Loucy (cell line): ENCODE data around the gene NADSYN1.

ENCODE experiments used
- H2AFZ ChIP-seq: fragments of 200-600 bp; sonication (generic); 2 replicates; pipeline ENCODE4 v1.6.0; 2016; ENCODE audit warnings: antibody characterized with exemption, mild to moderate bottlenecking, low read length, moderate library complexity
- H3F3A ChIP-seq: fragments of 200-600 bp; 2 replicates; pipeline ENCODE4 v1.6.0; 2016; ENCODE audit warnings: antibody characterized with exemption, low read depth, mild to moderate bottlenecking
- H3K27me3 ChIP-seq: fragments of 200-600 bp; sonication (generic); 2 replicates; pipeline ENCODE4 v1.6.1; 2014; ENCODE audit warnings: low read length, mild to moderate bottlenecking; ENCODE audit not compliant: insufficient read depth, poor library complexity, severe bottlenecking
- H3K36me3 ChIP-seq: fragments of 200-600 bp; sonication (generic); 2 replicates; pipeline ENCODE4 v1.6.1; 2016; ENCODE audit warnings: low read length; ENCODE audit not compliant: insufficient read depth
- H3K4me1 ChIP-seq: fragments of 200-600 bp; sonication (generic); 2 replicates; pipeline ENCODE4 v1.5.1; 2014; ENCODE audit warnings: low read length, mild to moderate bottlenecking; ENCODE audit not compliant: insufficient read depth, poor library complexity, severe bottlenecking
- H3K4me2 ChIP-seq: fragments of 200-600 bp; sonication (generic); 2 replicates; pipeline ENCODE4 v1.6.0; 2014; ENCODE audit warnings: antibody characterized with exemption, low read length, low read depth, mild to moderate bottlenecking; ENCODE audit not compliant: poor library complexity, severe bottlenecking
- H3K4me3 ChIP-seq: fragments of 200-600 bp; sonication (generic); 2 replicates; pipeline ENCODE4 v1.5.1; 2014; ENCODE audit warnings: low read length, mild to moderate bottlenecking, mixed read lengths; ENCODE audit not compliant: poor library complexity, severe bottlenecking
- H3K79me2 ChIP-seq: fragments of 200-600 bp; sonication (generic); 2 replicates; pipeline ENCODE4 v1.6.1; 2014; ENCODE audit warnings: low read length; ENCODE audit not compliant: insufficient read depth
- H3K9ac ChIP-seq: fragments of 200-600 bp; sonication (generic); 2 replicates; pipeline ENCODE4 v1.6.0; 2014; ENCODE audit warnings: mild to moderate bottlenecking, low read depth, low read length, moderate library complexity; ENCODE audit not compliant: poor library complexity, severe bottlenecking
- H3K9me2 ChIP-seq: fragments of 200-600 bp; sonication (generic); replicated peaks from 2 replicates; pipeline ENCODE4 v1.6.1; 2016; ENCODE audit warnings: low read depth, low read length, mixed read lengths
- H3K9me3 ChIP-seq: fragments of 200-600 bp; sonication (generic); 2 replicates; pipeline ENCODE4 v1.6.1; 2014; ENCODE audit warnings: mild to moderate bottlenecking, antibody characterized with exemption, low read length, low read depth; ENCODE audit not compliant: insufficient read depth
- H4K20me1 ChIP-seq: fragments of 200-600 bp; sonication (generic); 2 replicates; pipeline ENCODE4 v1.6.0; 2014; ENCODE audit warnings: antibody characterized with exemption, low read length, mild to moderate bottlenecking; ENCODE audit not compliant: insufficient read depth, poor library complexity, severe bottlenecking
- CTCF ChIP-seq: fragments of 200-600 bp; sonication (generic); conservative IDR thresholded peaks from 2 replicates; pipeline ENCODE4 v1.5.1; 2014; ENCODE audit warnings: mild to moderate bottlenecking, antibody characterized with exemption, low read length
- EZH2phosphoT487 ChIP-seq: fragments of 200-600 bp; IDR thresholded peaks from 2 replicates; pipeline ENCODE4 v1.6.1; 2018; ENCODE audit warnings: antibody characterized with exemption, mild to moderate bottlenecking, moderate library complexity, borderline replicate concordance

NADSYN1 gene

GRCh38 chr11:71495286-71496230 lies 42.6 kb downstream of the NADSYN1 start:
- H3K4me1 ChIP-seq, result no peaks in the 10 kb centered on the region
- no peak overlapping the region for H2AFZ ChIP-seq
- no peaks in the 10 kb centered on the region for H3K27me3 ChIP-seq
- H3K4me3 ChIP-seq, result no peak overlapping the region
- H3K4me2 ChIP-seq, result no peak overlapping the region
- no peaks in the 10 kb centered on the region for H4K20me1 ChIP-seq
- no peak overlapping the region for H3K9ac ChIP-seq
- H3K36me3 ChIP-seq, result peaks cover 77% of the 10 kb centered on the region; the same call in 1 of the 2 replicates
- TF ChIP-seq CTCF, result no peak
- no peak for TF ChIP-seq EZH2phosphoT487
- no peaks in the 10 kb centered on the region for H3K9me3 ChIP-seq
- no peaks in the 10 kb centered on the region for H3K9me2 ChIP-seq
- H3F3A ChIP-seq, result no peaks in the 10 kb centered on the region
- no peaks in the 10 kb centered on the region for H3K79me2 ChIP-seq

- Histone ChIP-seq H3K9ac (no peak overlapping the region), H3K4me3 (no peak overlapping the region), H3K79me2 (no peaks in the 10 kb centered on the region), H3K4me1 (no peaks in the 10 kb centered on the region), H2AFZ (no peak overlapping the region), H3K9me3 (no peaks in the 10 kb centered on the region), H4K20me1 (no peaks in the 10 kb centered on the region), H3K27me3 (no peaks in the 10 kb centered on the region), H3K4me2 (no peak overlapping the region), H3F3A (no peaks in the 10 kb centered on the region), H3K9me2 (no peaks in the 10 kb centered on the region), H3K36me3 (peaks cover 75% of the 10 kb centered on the region; the same call in 1 of the 2 replicates)
- TF ChIP-seq EZH2phosphoT487 (no peak), CTCF (no peak)
Observed at GRCh38 chr11:71496421-71496820, 43.4 kb downstream of the NADSYN1 start.

- Histone ChIP-seq H3K79me2 (no peaks in the 10 kb centered on the region), H3K9ac (no peak overlapping the region), H3K27me3 (no peaks in the 10 kb centered on the region), H3F3A (no peaks in the 10 kb centered on the region), H3K4me1 (no peaks in the 10 kb centered on the region), H3K4me2 (no peak overlapping the region), H3K9me3 (no peaks in the 10 kb centered on the region), H4K20me1 (no peaks in the 10 kb centered on the region), H3K9me2 (no peaks in the 10 kb centered on the region), H3K4me3 (no peak overlapping the region), H3K36me3 (peaks cover 64% of the 10 kb centered on the region; the same call in 1 of the 2 replicates), H2AFZ (no peak overlapping the region)
- no peak for TF ChIP-seq EZH2phosphoT487
- TF ChIP-seq CTCF, result no peak
Observed at GRCh38 chr11:71498091-71498490, 45.1 kb downstream of the NADSYN1 start.
